ENCODE data around the gene DHRS3.
"Not testable (repeated sequence)": the region's sequence is repeated elsewhere in the genome, so short reads cannot be mapped to it uniquely, and the experiment has no call there.

Gene DHRS3

DNA sequence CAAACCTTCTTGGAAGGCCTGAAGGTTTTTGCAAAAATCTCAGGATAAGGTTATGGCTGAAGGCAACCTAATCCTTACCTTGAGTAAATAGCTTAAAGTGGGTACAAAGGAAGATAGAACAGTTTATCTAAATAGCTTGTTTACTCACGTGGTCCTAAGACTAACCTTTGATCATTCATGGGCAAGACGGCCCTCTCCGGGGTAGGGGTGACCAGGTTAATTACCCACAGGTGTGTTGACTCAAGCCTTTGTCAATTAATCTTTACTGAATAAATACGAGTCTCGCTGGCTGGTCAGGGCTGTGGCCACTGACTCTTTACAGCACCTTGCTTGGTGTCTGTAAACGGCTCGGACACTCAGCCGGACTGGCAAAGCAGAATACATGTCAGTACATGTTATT is 36.6 kb upstream of the DHRS3 start:
- H3K27ac ChIP-seq (ENCODE audit: low read depth, low read length) = no peak overlapping the region
- peaks cover 9% of the 10 kb centered on the region for H3K9me3 ChIP-seq (ENCODE audit: control insufficient read depth, insufficient read depth, low read depth, low read length)
- no peaks in the 10 kb centered on the region for H3K27me3 ChIP-seq (ENCODE audit: control insufficient read depth, insufficient read depth, low read length)
- no peaks in the 10 kb centered on the region for H3K4me1 ChIP-seq (ENCODE audit: control insufficient read depth, insufficient read depth, low read length)
- H3K36me3 ChIP-seq (ENCODE audit: control insufficient read depth, insufficient read depth, low read length) = no peaks in the 10 kb centered on the region
- no peak overlapping the region for H3K4me3 ChIP-seq (ENCODE audit: low read depth, low read length)
- H3K9ac ChIP-seq (ENCODE audit: low read length) = no peak overlapping the region

DNA sequence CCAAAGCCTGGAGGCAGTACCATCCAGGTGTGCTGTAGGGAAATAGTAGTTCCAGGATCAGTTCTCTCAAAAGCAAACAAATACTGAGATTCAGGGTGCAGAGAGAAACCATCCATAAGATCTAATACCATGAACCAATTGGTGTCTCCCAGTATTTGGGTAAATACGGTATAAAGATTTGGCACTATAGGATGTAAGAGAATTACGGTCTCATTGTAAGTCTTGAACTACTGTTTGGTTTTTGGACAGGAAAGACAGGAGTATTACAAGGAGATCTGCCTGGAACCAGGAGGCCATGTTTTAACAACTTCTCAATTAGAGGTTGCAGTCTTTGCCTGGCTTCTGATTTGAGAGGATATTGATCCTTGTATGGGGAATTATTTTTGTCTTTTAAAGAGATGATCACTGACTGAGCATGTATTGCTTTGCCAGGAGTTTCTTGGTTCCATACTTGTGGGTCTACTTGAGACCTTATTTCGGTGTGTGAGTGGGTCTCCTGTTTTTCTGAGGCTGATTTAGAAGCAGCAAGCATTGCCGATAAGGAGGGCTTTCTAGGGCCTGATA is 36.1 kb upstream of the DHRS3 start:
- Histone ChIP-seq H3K27ac (ENCODE audit: low read depth, low read length) (no peak overlapping the region), H3K9me3 (ENCODE audit: control insufficient read depth, insufficient read depth, low read depth, low read length) (peaks cover 9% of the 10 kb centered on the region), H3K4me3 (ENCODE audit: low read depth, low read length) (no peak overlapping the region), H3K9ac (ENCODE audit: low read length) (no peak overlapping the region), H3K36me3 (ENCODE audit: control insufficient read depth, insufficient read depth, low read length) (no peaks in the 10 kb centered on the region), H3K4me1 (ENCODE audit: control insufficient read depth, insufficient read depth, low read length) (no peaks in the 10 kb centered on the region), H3K27me3 (ENCODE audit: control insufficient read depth, insufficient read depth, low read length) (no peaks in the 10 kb centered on the region; the same call in 1 of the 2 replicates)

- Histone ChIP-seq H3K9me3 (ENCODE audit: control insufficient read depth, insufficient read depth, low read depth, low read length) (0 out of 2 replicates have a peak, but pooled peaks cover 3% of the 10 kb centered on the region), H3K27ac (ENCODE audit: low read depth, low read length) (no peak overlapping the region), H3K36me3 (ENCODE audit: control insufficient read depth, insufficient read depth, low read length) (no peaks in the 10 kb centered on the region), H3K27me3 (ENCODE audit: control insufficient read depth, insufficient read depth, low read length) (no peaks in the 10 kb centered on the region; the same call in 1 of the 2 replicates), H3K4me3 (ENCODE audit: low read depth, low read length) (no peak overlapping the region), H3K9ac (ENCODE audit: low read length) (no peak overlapping the region), H3K4me1 (ENCODE audit: control insufficient read depth, insufficient read depth, low read length) (no peaks in the 10 kb centered on the region)
Observed at GRCh38 chr1:12649971-12650421, 32.0 kb upstream of the DHRS3 start.

GRCh38 chr1:12648741-12649140 is 30.7 kb upstream of the DHRS3 start:
- Histone ChIP-seq H3K27me3 (ENCODE audit: control insufficient read depth, insufficient read depth, low read length) (no peaks in the 10 kb centered on the region; the same call in 1 of the 2 replicates), H3K9ac (ENCODE audit: low read length) (no peak overlapping the region), H3K4me3 (ENCODE audit: low read depth, low read length) (no peak overlapping the region), H3K4me1 (ENCODE audit: control insufficient read depth, insufficient read depth, low read length) (no peaks in the 10 kb centered on the region), H3K9me3 (ENCODE audit: control insufficient read depth, insufficient read depth, low read depth, low read length) (no peaks in the 10 kb centered on the region), H3K36me3 (ENCODE audit: control insufficient read depth, insufficient read depth, low read length) (no peaks in the 10 kb centered on the region), H3K27ac (ENCODE audit: low read depth, low read length) (no peak overlapping the region)

GRCh38 chr1:12645401-12645800 is 27.4 kb upstream of the DHRS3 start:
- not testable (repeated sequence) for H3K27me3 ChIP-seq (ENCODE audit: control insufficient read depth, insufficient read depth, low read length); H3K36me3 ChIP-seq (ENCODE audit: control insufficient read depth, insufficient read depth, low read length); H3K27ac ChIP-seq (ENCODE audit: low read depth, low read length); H3K4me1 ChIP-seq (ENCODE audit: control insufficient read depth, insufficient read depth, low read length); H3K9ac ChIP-seq (ENCODE audit: low read length); H3K4me3 ChIP-seq (ENCODE audit: low read depth, low read length)
- H3K9me3 ChIP-seq (ENCODE audit: control insufficient read depth, insufficient read depth, low read depth, low read length) = peaks cover 20% of the 10 kb centered on the region

DNA sequence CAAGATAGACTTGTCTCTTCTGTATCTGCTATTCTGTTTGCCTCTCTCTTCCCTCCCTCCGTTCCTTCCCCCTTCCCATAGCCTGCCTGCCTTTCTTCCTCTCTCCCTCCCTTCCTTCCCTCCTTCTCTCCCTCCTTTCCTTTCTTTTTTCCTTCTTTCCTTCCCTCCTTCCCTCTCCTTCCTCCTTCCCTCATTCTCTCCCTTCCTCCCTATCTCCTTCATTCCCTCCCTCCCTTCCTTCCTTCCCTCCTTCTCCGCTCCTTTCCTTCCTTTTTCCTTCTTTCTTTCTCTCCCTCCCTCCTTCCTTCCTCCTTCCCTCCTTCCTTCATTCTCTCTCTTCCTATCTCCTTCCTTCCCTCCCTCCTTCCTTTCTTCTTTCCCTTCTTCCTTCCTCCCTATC is 26.8 kb upstream of the DHRS3 start:
- H3K27me3 ChIP-seq (ENCODE audit: control insufficient read depth, insufficient read depth, low read length) = no peaks in the 10 kb centered on the region; the same call in 1 of the 2 replicates
- no peak overlapping the region for H3K4me3 ChIP-seq (ENCODE audit: low read depth, low read length)
- no peak overlapping the region for H3K27ac ChIP-seq (ENCODE audit: low read depth, low read length)
- H3K9me3 ChIP-seq (ENCODE audit: control insufficient read depth, insufficient read depth, low read depth, low read length) = peaks cover 26% of the 10 kb centered on the region
- no peaks in the 10 kb centered on the region for H3K36me3 ChIP-seq (ENCODE audit: control insufficient read depth, insufficient read depth, low read length)
- no peak overlapping the region for H3K9ac ChIP-seq (ENCODE audit: low read length)
- H3K4me1 ChIP-seq (ENCODE audit: control insufficient read depth, insufficient read depth, low read length) = no peaks in the 10 kb centered on the region

GRCh38 chr1:12644237-12644636 is 26.2 kb upstream of the DHRS3 start:
- Histone ChIP-seq H3K27me3 (ENCODE audit: control insufficient read depth, insufficient read depth, low read length) (no peaks in the 10 kb centered on the region; the same call in 1 of the 2 replicates), H3K36me3 (ENCODE audit: control insufficient read depth, insufficient read depth, low read length) (no peaks in the 10 kb centered on the region), H3K4me3 (ENCODE audit: low read depth, low read length) (no peak overlapping the region), H3K9me3 (ENCODE audit: control insufficient read depth, insufficient read depth, low read depth, low read length) (peaks cover 32% of the 10 kb centered on the region), H3K27ac (ENCODE audit: low read depth, low read length) (no peak overlapping the region), H3K4me1 (ENCODE audit: control insufficient read depth, insufficient read depth, low read length) (no peaks in the 10 kb centered on the region), H3K9ac (ENCODE audit: low read length) (no peak overlapping the region)

DNA sequence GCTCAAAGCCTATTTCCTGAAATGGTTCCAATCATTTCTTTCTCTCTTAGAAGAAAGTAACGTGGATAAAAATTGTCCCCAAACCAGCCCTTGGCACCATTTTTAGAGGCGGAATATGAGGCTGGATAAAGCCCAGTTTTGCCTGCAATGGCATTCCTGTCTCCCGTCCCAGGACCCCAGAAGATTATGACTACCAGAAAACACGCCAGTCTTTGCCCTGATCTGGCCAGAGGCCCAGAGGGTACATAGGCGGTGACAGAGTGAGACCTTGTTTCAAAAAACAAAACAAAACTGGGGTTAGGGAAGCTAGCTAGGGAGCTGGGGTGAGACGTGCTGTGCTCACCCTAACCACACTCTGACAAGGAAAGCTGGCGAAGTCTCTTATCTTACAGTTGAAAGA is 25.8 kb upstream of the DHRS3 start, which contains the start of gene AADACL4:
Gene AADACL4 (plus strand): TSS at position 301 of the 400 bp plus-strand sequence. CDS start 462 bp downstream, outside the sequence.
- H3K27ac ChIP-seq (ENCODE audit: low read depth, low read length) = no peak within 1 kb of the TSS
- no peaks in the 10 kb centered on the region for H3K36me3 ChIP-seq (ENCODE audit: control insufficient read depth, insufficient read depth, low read length)
- no peak within 1 kb of the TSS for H3K4me3 ChIP-seq (ENCODE audit: low read depth, low read length)
- H3K27me3 ChIP-seq (ENCODE audit: control insufficient read depth, insufficient read depth, low read length) = no peaks in the 10 kb centered on the region
- H3K4me1 ChIP-seq (ENCODE audit: control insufficient read depth, insufficient read depth, low read length) = no peaks in the 10 kb centered on the region
- peaks cover 36% of the 10 kb centered on the region for H3K9me3 ChIP-seq (ENCODE audit: control insufficient read depth, insufficient read depth, low read depth, low read length)
- H3K9ac ChIP-seq (ENCODE audit: low read length) = no peak within 1 kb of the TSS

DNA sequence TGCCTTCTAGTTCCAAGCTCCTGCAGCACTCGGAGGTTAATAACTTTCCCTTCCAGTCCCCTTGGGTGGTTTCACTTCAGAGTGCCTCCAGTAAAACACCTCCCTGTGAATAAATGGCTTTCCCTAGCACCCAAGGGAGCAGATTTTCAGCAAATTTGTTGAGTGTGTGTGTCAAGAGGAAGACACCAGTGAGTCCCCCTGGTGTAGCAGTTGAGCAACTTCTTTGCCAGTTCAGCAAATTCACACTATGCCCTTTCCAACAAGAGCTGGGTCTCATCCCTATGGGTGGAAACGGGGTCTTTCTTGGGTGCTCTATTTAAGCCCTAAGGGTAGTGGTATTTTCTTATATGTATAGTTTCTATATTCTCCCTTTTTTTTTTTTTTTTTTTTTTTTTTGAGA is 25.1 kb upstream of the DHRS3 start:
- H3K9me3 ChIP-seq (ENCODE audit: control insufficient read depth, insufficient read depth, low read depth, low read length) = peaks cover 42% of the 10 kb centered on the region

DNA sequence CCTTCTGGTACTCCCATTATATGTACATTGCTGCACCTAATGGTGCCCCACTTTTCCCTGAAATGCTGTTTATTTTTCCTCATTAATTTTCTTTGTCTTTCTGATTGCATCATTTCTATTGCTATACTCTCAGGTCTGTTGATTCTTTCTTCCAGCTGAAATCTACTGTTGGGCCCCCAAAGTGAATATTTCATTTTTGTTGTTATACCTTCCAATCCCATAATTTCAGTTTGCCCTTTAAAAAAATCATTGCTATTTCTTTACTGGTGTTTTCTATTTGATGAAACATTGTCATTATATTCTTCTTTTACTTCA is 22.9 kb upstream of the DHRS3 start:
- Histone ChIP-seq H3K4me3 (ENCODE audit: low read depth, low read length) (no peak overlapping the region), H3K9ac (ENCODE audit: low read length) (no peak overlapping the region), H3K4me1 (ENCODE audit: control insufficient read depth, insufficient read depth, low read length) (peaks cover 10% of the 10 kb centered on the region), H3K9me3 (ENCODE audit: control insufficient read depth, insufficient read depth, low read depth, low read length) (peaks cover 48% of the 10 kb centered on the region), H3K36me3 (ENCODE audit: control insufficient read depth, insufficient read depth, low read length) (no peaks in the 10 kb centered on the region), H3K27me3 (ENCODE audit: control insufficient read depth, insufficient read depth, low read length) (no peaks in the 10 kb centered on the region), H3K27ac (ENCODE audit: low read depth, low read length) (no peak overlapping the region)

More for the DNA sequence above, 25.1 kb upstream of the DHRS3 start:
- Histone ChIP-seq H3K36me3 (ENCODE audit: control insufficient read depth, insufficient read depth, low read length) (no peaks in the 10 kb centered on the region), H3K4me3 (ENCODE audit: low read depth, low read length) (no peak overlapping the region), H3K27ac (ENCODE audit: low read depth, low read length) (no peak overlapping the region), H3K4me1 (ENCODE audit: control insufficient read depth, insufficient read depth, low read length) (no peaks in the 10 kb centered on the region), H3K27me3 (ENCODE audit: control insufficient read depth, insufficient read depth, low read length) (no peaks in the 10 kb centered on the region), H3K9ac (ENCODE audit: low read length) (no peak overlapping the region)

GRCh38 chr1:12640237-12640957 is 22.4 kb upstream of the DHRS3 start:
- peaks cover 49% of the 10 kb centered on the region for H3K9me3 ChIP-seq (ENCODE audit: control insufficient read depth, insufficient read depth, low read depth, low read length)
- no peak overlapping the region for H3K4me3 ChIP-seq (ENCODE audit: low read depth, low read length)
- no peak overlapping the region for H3K9ac ChIP-seq (ENCODE audit: low read length)
- H3K27ac ChIP-seq (ENCODE audit: low read depth, low read length) = no peak overlapping the region
- H3K27me3 ChIP-seq (ENCODE audit: control insufficient read depth, insufficient read depth, low read length) = no peaks in the 10 kb centered on the region
- H3K36me3 ChIP-seq (ENCODE audit: control insufficient read depth, insufficient read depth, low read length) = no peaks in the 10 kb centered on the region
- peaks cover 10% of the 10 kb centered on the region for H3K4me1 ChIP-seq (ENCODE audit: control insufficient read depth, insufficient read depth, low read length)

Measured in HUES6 (cell line).